HG03469 (cell line): ENCODE results near the gene TMPRSS7.
"Not testable (repeated sequence)": the region's sequence is repeated elsewhere in the genome, so short reads cannot be mapped to it uniquely, and the experiment has no call there.

ENCODE experiments used
- ATAC-seq: cut with Tn5 transposase; IDR thresholded peaks from one replicate; pipeline ENCODE4 v1.9.1; 2021; ENCODE audit warnings: mild to moderate bottlenecking, moderate library complexity, moderate number of reproducible peaks; ENCODE audit not compliant: unreplicated experiment

TMPRSS7 gene

DNA sequence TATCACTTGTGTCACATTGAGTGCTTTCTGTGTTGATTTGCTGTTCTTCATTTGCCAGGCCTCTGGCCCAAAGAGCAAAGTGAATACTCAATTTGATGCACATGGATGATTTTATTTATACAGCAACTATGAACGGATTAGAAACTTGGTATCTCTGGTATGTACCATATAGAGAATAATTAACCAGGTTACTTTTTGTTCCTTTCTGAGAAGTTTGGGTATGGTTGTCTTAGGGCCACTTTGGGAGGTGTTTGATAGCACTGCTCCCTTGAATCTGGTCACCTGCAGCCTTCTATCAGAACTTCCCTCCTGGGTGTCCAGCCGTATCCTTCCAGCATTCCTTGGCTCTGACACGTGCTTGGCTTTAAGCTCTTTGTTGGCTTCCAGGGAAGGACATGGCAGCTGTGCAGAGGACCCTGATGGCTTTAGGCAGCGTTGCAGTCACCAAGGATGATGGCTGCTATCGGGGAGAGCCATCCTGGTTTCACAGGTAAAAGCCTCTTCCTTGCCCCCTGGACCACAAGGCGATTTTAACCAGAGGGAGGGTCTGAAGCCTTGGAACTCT, 23.1 kb upstream of the TMPRSS7 start:
- no peak for ATAC-seq

DNA sequence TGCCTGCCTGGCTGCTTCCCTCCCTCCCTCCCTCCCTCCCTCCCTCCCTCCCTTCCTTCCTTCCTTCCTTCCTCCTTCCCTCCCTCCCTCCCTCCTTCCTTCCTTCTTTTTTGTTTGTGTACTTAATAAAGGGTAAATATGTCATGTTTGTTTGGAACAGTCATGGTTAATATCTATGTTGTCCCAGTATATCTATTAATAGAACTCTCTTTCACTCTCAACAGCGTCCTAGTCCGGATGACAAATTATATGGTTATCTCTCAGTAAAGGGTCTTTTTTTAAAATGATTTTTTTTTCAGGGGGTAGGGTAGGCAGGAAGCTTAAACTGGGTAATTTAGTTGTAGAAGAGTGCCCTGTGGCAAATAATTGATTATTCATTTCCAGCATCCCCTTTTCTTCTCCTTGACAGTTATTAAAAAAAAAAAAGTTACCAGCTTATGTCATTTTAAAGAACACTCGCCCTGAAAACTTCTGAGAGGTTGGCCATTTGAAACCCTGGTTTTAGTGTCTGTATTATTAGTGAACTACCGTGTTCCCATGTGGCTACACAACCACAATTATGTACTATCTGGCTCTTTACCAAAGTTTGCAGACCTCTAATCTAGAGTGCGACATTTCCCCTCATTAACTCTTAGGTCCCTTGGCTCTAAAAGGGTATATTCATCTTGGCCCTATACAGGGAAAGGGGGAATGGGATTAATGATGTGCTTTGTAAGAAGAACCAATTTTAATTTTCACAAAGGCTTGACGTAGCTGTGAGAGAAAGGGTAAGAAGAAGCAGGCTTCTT, 22.1 kb upstream of the TMPRSS7 start:
- ATAC-seq, result no peak

- no peak for ATAC-seq
Measured at GRCh38 chr3:112013058-112013783, 21.3 kb upstream of the TMPRSS7 start.

GRCh38 chr3:112013784-112014143, 20.8 kb upstream of the TMPRSS7 start:
- no peak for ATAC-seq

- ATAC-seq, result no peak
Measured at GRCh38 chr3:112017091-112017490, 17.4 kb upstream of the TMPRSS7 start.

DNA sequence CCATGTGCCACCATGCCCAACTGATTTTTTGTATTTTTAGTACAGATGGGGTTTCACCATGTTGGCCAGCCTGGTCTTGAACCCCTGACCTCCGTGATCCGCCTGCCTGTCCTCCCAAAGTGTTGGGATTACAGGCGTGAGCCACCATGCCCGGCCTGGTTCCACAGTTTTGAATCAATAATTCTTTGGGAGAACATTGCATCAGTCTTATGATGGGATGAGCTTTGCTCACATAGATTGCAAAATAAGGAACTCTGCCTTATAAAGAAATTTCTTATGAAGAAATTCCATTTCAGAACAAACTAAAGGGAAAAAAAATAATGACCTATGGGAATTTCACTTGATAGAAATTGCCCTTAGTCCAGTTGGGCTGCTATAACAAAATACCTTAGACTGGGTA, 15.8 kb upstream of the TMPRSS7 start:
- no peak for ATAC-seq

GRCh38 chr3:112019716-112020115, 14.8 kb upstream of the TMPRSS7 start:
- no peak for ATAC-seq

GRCh38 chr3:112020674-112021085, 13.9 kb upstream of the TMPRSS7 start:
- ATAC-seq, result no peak

GRCh38 chr3:112027142-112027541, 7.4 kb upstream of the TMPRSS7 start:
- ATAC-seq, result no peak

GRCh38 chr3:112027826-112028225, 6.7 kb upstream of the TMPRSS7 start:
- no peak for ATAC-seq

DNA sequence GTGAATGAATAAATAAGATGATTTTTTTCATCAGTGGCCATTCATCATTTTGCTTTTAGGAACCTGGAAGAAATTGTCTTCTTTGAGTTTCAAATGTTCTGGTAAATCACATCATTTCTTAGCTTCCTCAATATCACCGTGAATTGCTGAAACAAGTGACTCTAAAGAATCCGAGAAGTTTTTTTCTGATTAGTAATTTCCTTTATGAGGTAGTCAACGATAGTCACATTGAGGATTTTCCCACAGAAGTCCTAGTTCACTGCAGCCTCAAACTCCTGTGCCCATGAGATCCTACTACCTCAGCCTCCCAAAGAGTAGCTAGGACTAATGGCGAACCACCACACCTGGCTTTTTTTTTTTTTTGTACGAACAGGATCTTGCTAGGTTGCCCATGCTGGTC, 3.6 kb upstream of the TMPRSS7 start:
- no peak for ATAC-seq

DNA sequence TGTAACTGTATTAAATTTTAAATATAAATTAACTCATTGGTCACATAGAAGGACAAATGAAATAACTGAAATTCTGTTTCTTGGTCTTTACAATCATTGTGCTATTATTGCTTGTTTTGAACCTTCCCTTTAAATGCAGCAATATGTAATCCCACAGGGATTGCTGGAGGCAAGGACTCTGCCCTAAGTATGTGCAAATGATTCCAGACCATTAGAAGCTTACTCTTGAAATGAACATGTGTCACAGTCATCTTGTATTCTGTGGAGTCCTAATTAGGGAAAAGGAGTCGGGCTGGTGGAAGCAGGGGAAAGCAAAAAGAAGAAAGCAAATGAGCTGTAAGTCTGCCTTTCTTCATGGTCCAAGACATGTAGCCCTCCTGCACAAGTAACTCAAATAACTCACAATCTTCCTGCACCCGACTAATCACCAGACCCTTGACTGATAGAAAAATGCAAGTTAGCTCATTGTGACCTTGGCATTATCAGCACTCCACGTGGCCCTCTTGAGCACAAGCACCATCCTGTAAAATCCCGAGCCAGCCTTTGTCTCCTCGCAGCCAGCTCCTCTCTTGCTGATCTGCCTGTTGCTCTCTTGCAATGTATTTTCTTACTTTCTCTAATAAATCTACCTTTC, 2.3 kb upstream of the TMPRSS7 start:
- ATAC-seq, result no peak

DNA sequence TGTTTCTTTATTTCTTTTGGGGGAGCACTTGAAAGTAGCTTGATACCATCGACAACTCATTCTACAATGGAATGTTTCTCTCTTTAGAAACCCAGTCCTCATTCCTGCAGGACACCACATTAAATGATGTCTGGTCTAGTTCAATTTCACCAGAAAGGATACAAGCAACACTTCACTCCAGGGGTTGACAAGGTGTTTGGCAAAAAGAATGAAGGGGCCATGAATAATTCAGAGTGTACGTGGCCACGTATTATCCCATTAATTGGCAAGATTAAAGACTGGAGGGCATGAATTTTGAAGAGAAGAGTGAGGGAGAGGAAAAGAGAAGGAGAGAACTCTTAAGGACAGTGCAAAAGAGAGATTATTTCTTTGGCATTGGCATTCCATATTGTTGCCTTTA, 705 bp downstream of the TMPRSS7 start:
- ATAC-seq, result no peak

- ATAC-seq, result not testable (repeated sequence)
Measured at GRCh38 chr3:112037194-112037593, 2.7 kb downstream of the TMPRSS7 start.

- no peak for ATAC-seq
Measured at GRCh38 chr3:112038863-112039262, 4.3 kb downstream of the TMPRSS7 start.

DNA sequence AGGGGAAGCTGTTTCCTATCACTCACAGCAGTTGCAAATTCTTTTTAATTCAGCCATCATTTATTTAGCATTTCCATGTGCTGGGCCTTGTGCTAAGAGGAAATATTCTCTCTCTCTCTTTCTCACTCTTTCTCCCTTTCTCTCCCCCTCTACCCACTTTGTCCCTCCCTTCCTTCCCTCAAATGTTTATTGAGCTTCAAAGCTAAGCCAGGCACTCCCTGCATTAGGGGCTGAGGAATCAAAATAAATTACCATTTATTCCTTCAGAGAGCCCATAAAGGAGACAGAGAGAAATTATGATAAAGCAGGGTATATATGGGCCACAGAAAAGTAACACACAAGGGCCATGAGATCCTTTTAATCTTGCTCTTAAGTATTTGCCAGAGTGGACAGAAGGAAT, 6.8 kb downstream of the TMPRSS7 start:
- ATAC-seq, result no peak

DNA sequence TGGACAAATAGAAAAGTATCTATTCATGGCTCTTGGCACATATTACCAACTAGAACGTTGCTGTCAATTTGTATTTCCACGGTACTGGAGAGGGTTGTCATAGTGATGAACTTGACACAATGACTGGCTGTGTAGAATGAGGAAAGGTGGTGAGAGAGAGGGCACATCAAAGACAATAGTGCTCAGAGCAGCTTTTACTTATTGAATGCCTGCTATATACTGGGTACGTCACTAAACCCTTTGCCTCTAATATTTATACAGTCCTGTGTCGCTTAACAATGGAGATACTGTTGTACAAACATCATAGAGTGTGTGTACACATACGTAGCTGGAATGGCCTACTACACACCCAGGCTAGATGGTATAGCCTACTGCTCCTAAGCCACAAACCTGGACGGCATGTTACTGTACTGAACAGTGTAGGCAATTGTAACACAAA, 8.3 kb downstream of the TMPRSS7 start:
- no peak for ATAC-seq

DNA sequence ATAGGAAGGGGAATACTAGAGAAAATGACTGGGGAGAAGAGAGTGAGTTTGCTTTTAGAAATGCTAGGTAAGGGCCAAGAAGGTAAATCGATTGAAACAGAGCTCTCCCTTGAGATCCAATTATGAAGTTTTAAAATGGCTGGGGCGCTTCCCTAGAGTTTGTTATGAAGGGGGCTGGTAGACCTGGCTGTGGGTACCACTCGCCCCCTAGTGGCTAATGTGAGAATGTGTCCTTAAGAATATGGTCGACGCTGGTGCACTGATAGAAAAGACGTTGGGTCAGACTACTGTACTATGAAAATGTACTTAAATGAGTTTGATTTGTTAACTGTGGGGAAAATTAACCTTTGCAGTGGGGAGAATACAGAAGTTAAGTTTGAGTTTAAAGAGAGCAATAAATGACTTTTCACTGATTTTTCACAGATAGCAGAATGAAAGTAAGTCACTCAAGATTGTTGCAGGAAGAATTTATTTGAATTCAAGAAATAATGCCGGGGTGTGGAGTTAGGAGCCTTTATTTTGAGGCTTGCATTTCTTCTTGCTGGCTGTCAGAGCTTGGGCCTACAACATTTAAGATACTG, 9.2 kb downstream of the TMPRSS7 start:
- ATAC-seq, result peak; percentile 62

DNA sequence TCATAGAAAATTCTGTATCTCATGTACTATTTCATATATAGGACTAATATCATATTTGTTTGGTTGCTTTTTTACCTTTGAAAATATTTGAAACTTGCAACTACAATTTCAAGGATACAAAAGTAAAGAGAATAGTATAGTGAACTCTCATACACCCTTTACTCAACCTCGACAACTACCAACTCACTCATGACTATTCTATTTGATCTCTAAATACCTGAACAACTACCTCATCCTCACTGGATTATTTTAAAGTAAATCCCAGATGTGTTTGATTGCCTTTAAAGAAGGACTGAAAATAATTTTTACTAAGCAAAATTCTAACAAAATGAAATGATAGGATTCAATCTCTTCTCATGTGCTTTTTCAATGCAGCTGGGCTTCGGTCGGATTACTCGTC, 12.1 kb downstream of the TMPRSS7 start:
- no peak for ATAC-seq

GRCh38 chr3:112047264-112047663, 12.7 kb downstream of the TMPRSS7 start:
- no peak for ATAC-seq

GRCh38 chr3:112048911-112049310, 14.4 kb downstream of the TMPRSS7 start:
- ATAC-seq, result no peak
